Glomerular visceral epithelial cell (primary cell): ENCODE measurements around the gene LIN52.
A peak's percentile ranks its signal among the peaks of the same experiment; 100 is the strongest.

Source experiments
- DNase-seq: peaks from one replicate; pipeline ENCODE4 v3.0.0-alpha.2; 2016; ENCODE audit errors: extremely low spot score

Gene LIN52

GRCh38 chr14:74194506-74195274 lies 109.9 kb downstream of the LIN52 start:
- DNase-seq, result no peak

GRCh38 chr14:74195623-74196022 lies 110.9 kb downstream of the LIN52 start:
- DNase-seq, result no peak

- DNase-seq, result no peak
Observed at GRCh38 chr14:74198441-74199234, 113.9 kb downstream of the LIN52 start.

GRCh38 chr14:74202113-74202512 lies 117.4 kb downstream of the LIN52 start:
- DNase-seq, result no peak

GRCh38 chr14:74203639-74204038 lies 118.9 kb downstream of the LIN52 start:
- no peak for DNase-seq

GRCh38 chr14:74204491-74204890 lies 119.7 kb downstream of the LIN52 start:
- no peak for DNase-seq

GRCh38 chr14:74205882-74206281 lies 121.1 kb downstream of the LIN52 start:
- no peak for DNase-seq

GRCh38 chr14:74207943-74208342 lies 123.2 kb downstream of the LIN52 start:
- DNase-seq, result no peak

GRCh38 chr14:74208642-74209041 lies 123.9 kb downstream of the LIN52 start:
- no peak for DNase-seq

- DNase-seq, result no peak
Observed at GRCh38 chr14:74211945-74212580, 127.3 kb downstream of the LIN52 start.

- DNase-seq, result no peak
Observed at GRCh38 chr14:74213907-74214803, 129.4 kb downstream of the LIN52 start.

- no peak for DNase-seq
Observed at GRCh38 chr14:74216671-74217070, 131.9 kb downstream of the LIN52 start.

GRCh38 chr14:74217672-74218448 lies 133.1 kb downstream of the LIN52 start:
- DNase-seq, result peak; percentile 71

GRCh38 chr14:74218462-74218861 lies 133.7 kb downstream of the LIN52 start:
- DNase-seq, result no peak

GRCh38 chr14:74219277-74220205 lies 134.8 kb downstream of the LIN52 start:
- DNase-seq, result no peak

- no peak for DNase-seq
Observed at GRCh38 chr14:74220991-74221390, 136.2 kb downstream of the LIN52 start.

- no peak for DNase-seq
Observed at GRCh38 chr14:74221741-74222140, 137.0 kb downstream of the LIN52 start.

GRCh38 chr14:74223016-74223415 lies 138.3 kb downstream of the LIN52 start:
- no peak for DNase-seq

- DNase-seq, result no peak
Observed at GRCh38 chr14:74231784-74232183, 147.0 kb downstream of the LIN52 start.

- no peak for DNase-seq
Observed at GRCh38 chr14:74235017-74235416, 150.3 kb downstream of the LIN52 start.
